H1 (cell line): ENCODE measurements around the gene MRC2. TPM values are rescaled to one million over a fixed set of nuclear protein-coding genes. Genes with fewer than 3 reads are reported as not detected.

ENCODE experiments used
- CTCF ChIA-PET: fragments of 300-600 bp; sonication (Branson Sonifier 250); formaldehyde crosslinking; loops from one replicate; lab custom pipeline; 2021; ENCODE audit not compliant: partially characterized antibody; lab: Charles Lee
- POLR2A ChIA-PET: fragments of 300-600 bp; sonication (Branson Sonifier 250); formaldehyde crosslinking; loops from one replicate; lab custom pipeline; 2021; ENCODE audit warnings: inconsistent platforms; ENCODE audit not compliant: partially characterized antibody; lab: Charles Lee
- DNase-seq, 2 experiments: peaks; one replicate each; pipeline versions ENCODE4 v3.0.0 to v3.0.0-alpha.2; 2010 to 2022; ENCODE audit warnings: low spot score in 2 of 2, low read depth in 1 of 2, mixed read lengths in 1 of 2
- FAIRE-seq: peaks from 2 replicates; lab custom pipeline; 2011; peaks lifted over from hg19 to GRCh38; lab: Jason Lieb, UNC
- H2AFZ ChIP-seq: 2 replicates; pipeline ENCODE4 v1.8.1; 2012; ENCODE audit warnings: low read length, inconsistent platforms
- H2AK5ac ChIP-seq: 2 replicates; pipeline ENCODE4 v1.6.1; 2013; ENCODE audit warnings: low read depth, low read length
- H2BK120ac ChIP-seq: replicated peaks from 2 replicates; pipeline ENCODE3; 2013; ENCODE audit warnings: low read depth, low read length, inconsistent platforms
- H2BK12ac ChIP-seq: 2 replicates; pipeline ENCODE4 v1.6.1; 2013; ENCODE audit warnings: low read depth, low read length
- H2BK15ac ChIP-seq: 2 replicates; pipeline ENCODE4 v1.6.1; 2013; ENCODE audit warnings: low read length
- H2BK20ac ChIP-seq: 2 replicates; pipeline ENCODE4 v1.6.1; 2013; ENCODE audit warnings: low read length
- H2BK5ac ChIP-seq: 2 replicates; pipeline ENCODE4 v1.6.1; 2013; ENCODE audit warnings: low read depth, low read length
- H3K14ac ChIP-seq: 2 replicates; pipeline ENCODE4 v1.6.1; 2013; ENCODE audit warnings: inconsistent platforms; ENCODE audit not compliant: insufficient read length
- H3K18ac ChIP-seq: 2 replicates; pipeline ENCODE4 v1.6.1; 2013; ENCODE audit warnings: low read length; ENCODE audit errors: extremely low read depth
- H3K23ac ChIP-seq: 2 replicates; pipeline ENCODE4 v1.6.1; 2013; ENCODE audit warnings: inconsistent platforms; ENCODE audit not compliant: insufficient read length
- H3K23me2 ChIP-seq: 2 replicates; pipeline ENCODE4 v1.6.1; 2013; ENCODE audit warnings: low read depth, low read length
- H3K27ac ChIP-seq: 2 replicates; pipeline ENCODE4 v1.6.1; 2011; ENCODE audit warnings: low read depth, low read length, inconsistent platforms
- H3K27me3 ChIP-seq, 4 experiments: replicated peaks in 1 of 4; 1 replicate in 1 of 4; 2 replicates in 3 of 4; pipeline versions ENCODE4 v1.6.1 to v1.8.1; 2011 to 2013; ENCODE audit warnings: low read length in 3 of 4, mild to moderate bottlenecking in 3 of 4, inconsistent platforms in 2 of 4, mixed read lengths in 2 of 4, moderate library complexity in 1 of 4; ENCODE audit not compliant: control insufficient read depth in 3 of 4, insufficient read depth in 3 of 4; ENCODE audit errors: extremely low read depth in 1 of 4
- H3K36me3 ChIP-seq, 4 experiments: 2 replicates each; pipeline versions ENCODE4 v1.6.1 to v1.8.1; 2011 to 2013; ENCODE audit warnings: mild to moderate bottlenecking in 4 of 4, low read length in 3 of 4, moderate library complexity in 2 of 4, control low read depth in 1 of 4, inconsistent platforms in 1 of 4; ENCODE audit not compliant: insufficient read depth in 4 of 4, control insufficient read depth in 2 of 4
- H3K4ac ChIP-seq: replicated peaks from 2 replicates; pipeline ENCODE3; 2013; ENCODE audit warnings: low read length, low read depth, mixed read lengths, inconsistent platforms; ENCODE audit not compliant: insufficient read length
- H3K4me1 ChIP-seq, 4 experiments: replicated peaks in 1 of 4; 1 replicate in 1 of 4; 2 replicates in 3 of 4; pipeline versions ENCODE4 v1.6.1 to v1.8.1; 2011 to 2013; ENCODE audit warnings: low read length in 3 of 4, inconsistent platforms in 2 of 4, mixed read lengths in 1 of 4; ENCODE audit not compliant: insufficient read depth in 4 of 4, control insufficient read depth in 3 of 4
- H3K4me2 ChIP-seq, 2 experiments: 2 replicates each; pipeline versions ENCODE4 v1.6.1 to v1.8.1; 2011 to 2013; ENCODE audit warnings: low read depth in 2 of 2, low read length in 2 of 2, control low read depth in 1 of 2, inconsistent platforms in 1 of 2, mild to moderate bottlenecking in 1 of 2; ENCODE audit not compliant: insufficient read depth in 1 of 2
- H3K4me3 ChIP-seq, 4 experiments: fragments of 200-600, 300-600 bp in 1 of 4; sonication (generic), shearing (Covaris generic), sonication (Bioruptor Twin) in 1 of 4; 2 replicates each; pipeline versions ENCODE4 v1.5.1 to v1.8.1; 2011 to 2016; ENCODE audit warnings: low read length in 4 of 4, low read depth in 3 of 4, control low read depth in 2 of 4, inconsistent platforms in 2 of 4, mild to moderate bottlenecking in 2 of 4, mixed read lengths in 1 of 4, moderate library complexity in 1 of 4; ENCODE audit not compliant: insufficient read depth in 2 of 4; ENCODE audit errors: extremely low read depth in 1 of 4
- H3K56ac ChIP-seq: replicated peaks from 2 replicates; pipeline ENCODE3; 2013; ENCODE audit warnings: low read depth, mild to moderate bottlenecking, mixed read lengths, low read length, inconsistent platforms; ENCODE audit not compliant: insufficient read length
- H3K79me1 ChIP-seq: 2 replicates; pipeline ENCODE4 v1.6.1; 2013; ENCODE audit warnings: low read depth, low read length, control low read depth
- H3K79me2 ChIP-seq, 2 experiments: 2 replicates each; pipeline versions ENCODE4 v1.6.1 to v1.8.1; 2012 to 2013; ENCODE audit warnings: low read length in 2 of 2, mild to moderate bottlenecking in 2 of 2, inconsistent platforms in 1 of 2; ENCODE audit not compliant: insufficient read depth in 2 of 2, control insufficient read depth in 1 of 2
- H3K9ac ChIP-seq, 4 experiments: replicated peaks in 1 of 4; 1 replicate in 1 of 4; 2 replicates in 3 of 4; pipeline versions ENCODE4 v1.6.1 to v1.8.1; 2011 to 2013; ENCODE audit warnings: low read depth in 3 of 4, low read length in 3 of 4, control low read depth in 2 of 4, mild to moderate bottlenecking in 2 of 4, moderate library complexity in 2 of 4, inconsistent platforms in 1 of 4; ENCODE audit errors: extremely low read depth in 1 of 4
- H3K9me3 ChIP-seq, 2 experiments: 2 replicates each; pipeline versions ENCODE4 v1.6.1 to v1.8.1; 2012 to 2013; ENCODE audit warnings: mild to moderate bottlenecking in 2 of 2, moderate library complexity in 2 of 2, control low read depth in 1 of 2, inconsistent platforms in 1 of 2, low read depth in 1 of 2, low read length in 1 of 2, mixed read lengths in 1 of 2; ENCODE audit not compliant: insufficient read depth in 2 of 2
- H4K20me1 ChIP-seq, 2 experiments: replicated peaks in 1 of 2; 2 replicates each; pipeline versions ENCODE3 to v1.8.1; 2011 to 2013; ENCODE audit warnings: inconsistent platforms in 2 of 2, low read length in 2 of 2, mild to moderate bottlenecking in 1 of 2; ENCODE audit not compliant: insufficient read depth in 2 of 2, control insufficient read depth in 1 of 2
- H4K5ac ChIP-seq: 2 replicates; pipeline ENCODE4 v1.6.1; 2013; ENCODE audit warnings: low read length, low read depth, mixed read lengths, inconsistent platforms; ENCODE audit not compliant: insufficient read length
- H4K8ac ChIP-seq: 2 replicates; pipeline ENCODE4 v1.8.0; 2013; ENCODE audit warnings: mild to moderate bottlenecking, moderate library complexity, low read length, inconsistent platforms; ENCODE audit not compliant: insufficient read depth; ENCODE audit errors: extremely low read depth
- H4K91ac ChIP-seq: replicated peaks from 2 replicates; pipeline ENCODE3; 2013; ENCODE audit warnings: low read length, mixed read lengths, inconsistent platforms; ENCODE audit not compliant: insufficient read length
- GTF2F1 ChIP-seq: IDR thresholded peaks from 2 replicates; pipeline ENCODE4 v1.6.1; 2012; ENCODE audit warnings: low read depth, low read length, improper control_type of control experiment, borderline replicate concordance
- KDM1A ChIP-seq: fragments of 200-600, 300-600 bp; sonication (generic); IDR thresholded peaks from 2 replicates; pipeline ENCODE4 v1.7.1; 2016; ENCODE audit warnings: mild to moderate bottlenecking, low read length, borderline replicate concordance
- SP2 ChIP-seq: IDR thresholded peaks from 2 replicates; pipeline ENCODE4 v1.6.1; 2012; ENCODE audit warnings: mild to moderate bottlenecking, low read length, inconsistent platforms
- WGBS, 2 experiments: shearing (Covaris generic) in 1 of 2; methylation state at CpG; one replicate each; pipeline versions ENCODE4 v1.1.6 to v1.1.7; 2013 to 2015; ENCODE audit warnings: low lambda C conversion rate in 2 of 2, mixed read lengths in 2 of 2, inconsistent platforms in 1 of 2, low coverage in 1 of 2, missing lambda C conversion rate in 1 of 2; ENCODE audit not compliant: insufficient replicate concordance in 2 of 2, insufficient coverage in 1 of 2, insufficient read length in 1 of 2; ENCODE audit errors: extremely low coverage in 1 of 2, missing lambda C conversion rate in 1 of 2; 5-methylcytosine and 5-hydroxymethylcytosine counted together
- polyA plus RNA-seq, 7 experiments: library from polyadenylated mRNA; depleted of rRNA in 3 of 7; stranded (reverse) in 5 of 7; unstranded in 2 of 7; fragments of >200 nt in 5 of 7; fragments of 200-250 nt in 2 of 7; gene quantifications; 1 replicate in 5 of 7; 2 replicates in 1 of 7; 4 replicates in 1 of 7; pipeline versions ENCODE4 v1.2.1 to v1.2.3, GENCODE V29; 2011 to 2013; ENCODE audit warnings: missing spikeins in 2 of 7, mixed read lengths in 2 of 7
- total RNA-seq: library from RNA; stranded (reverse); fragmentation: NEBNext Ultra II Directional; extraction: Animal tissue kit (Norgen Biotek cat#: 25700); gene quantifications from 2 replicates; pipeline ENCODE4 v1.2.1, GENCODE V29; 2021
- TF ChIP-seq, protein P1 (sequence below): IDR thresholded peaks from 2 replicates; pipeline ENCODE4 v1.6.1; 2011; ENCODE audit warnings: low read length, improper control_type of control experiment

The MRC2 gene
- total and polyA plus RNA-seq, 2 of the 8 experiments (the other 6 are each of a cell fraction or from before 2014, with no cell fraction given) = 7.0 to 24.2 TPM

DNA sequence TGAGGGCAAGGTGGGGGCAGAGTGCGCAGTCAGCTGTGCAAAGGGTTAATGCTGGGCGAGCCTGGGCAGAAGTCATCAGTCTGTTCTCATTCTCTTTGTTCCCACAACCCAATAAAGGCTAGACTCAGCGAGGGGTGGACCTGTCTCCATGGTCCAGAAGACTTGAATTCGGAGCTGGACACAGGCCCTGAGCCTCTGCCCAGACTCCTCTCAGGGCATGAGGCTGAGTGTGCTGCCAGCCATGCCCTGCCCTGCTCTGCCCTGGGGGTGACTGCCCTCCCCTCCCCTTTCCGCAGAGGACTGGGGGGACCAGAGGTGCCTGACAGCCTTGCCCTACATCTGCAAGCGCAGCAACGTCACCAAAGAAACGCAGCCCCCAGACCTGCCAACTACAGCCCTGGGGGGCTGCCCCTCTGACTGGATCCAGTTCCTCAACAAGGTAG, 54.5 kb downstream of the MRC2 start:
- H3K23ac ChIP-seq = no peak overlapping the region
- H3K4me1 ChIP-seq = peaks cover 0 to 4% (median 0%) of the 10 kb centered on the region in 4 experiments; a peak in 2 of 7 replicates
- H3K79me1 ChIP-seq = no peaks in the 10 kb centered on the region
- no peak overlapping the region for H2BK120ac ChIP-seq
- H2BK5ac ChIP-seq = no peak overlapping the region
- WGBS, 2 experiments = 92% methylated on average over 7 of the region's 8 CpGs; no CpG with 5 or more reads in 1 of the 2 experiments
- no peak overlapping the region for H3K27ac ChIP-seq
- peaks cover 0 to 7% (median 3%) of the 10 kb centered on the region in 4 experiments; a peak in 3 of 8 replicates for H3K36me3 ChIP-seq
- FAIRE-seq = no peak
- no peak overlapping the region for H2BK12ac ChIP-seq
- POLR2A ChIA-PET = interaction anchor here (0.7 to 1.4 kb wide), 2 partner anchors 8 to 12 kb away, joined by 3 read pairs; no protein-coding TSS in a partner anchor
- no peak overlapping the region for H3K18ac ChIP-seq
- no peak overlapping the region for H3K4me3 ChIP-seq
- no peaks in the 10 kb centered on the region for H3K27me3 ChIP-seq
- no peak overlapping the region for H4K91ac ChIP-seq
- no peak overlapping the region for H4K5ac ChIP-seq
- H3K4me2 ChIP-seq = no peak overlapping the region
- no peak for DNase-seq
- CTCF ChIA-PET = interaction anchor here (1.1 to 3.7 kb wide), 4 partner anchors 9 to 314 kb away, joined by 4 to 20 read pairs (median 10); no protein-coding TSS in a partner anchor
- H3K9me3 ChIP-seq = peaks cover 0 to 3% of the 10 kb centered on the region in 2 experiments; a peak in 2 of 4 replicates
- H2AFZ ChIP-seq = no peak overlapping the region
- H3K9ac ChIP-seq = no peak overlapping the region
- no peak overlapping the region for H3K56ac ChIP-seq
- H3K14ac ChIP-seq = no peak overlapping the region
- peaks cover 0 to 2% of the 10 kb centered on the region in 2 experiments for H4K20me1 ChIP-seq
- no peak overlapping the region for H2BK20ac ChIP-seq
- H3K4ac ChIP-seq = no peak overlapping the region
- no peaks in the 10 kb centered on the region for H3K79me2 ChIP-seq
- TF ChIP-seq KDM1A (no peak), SP2 (no peak), GTF2F1 (no peak)
- TF ChIP-seq, protein P1, sequence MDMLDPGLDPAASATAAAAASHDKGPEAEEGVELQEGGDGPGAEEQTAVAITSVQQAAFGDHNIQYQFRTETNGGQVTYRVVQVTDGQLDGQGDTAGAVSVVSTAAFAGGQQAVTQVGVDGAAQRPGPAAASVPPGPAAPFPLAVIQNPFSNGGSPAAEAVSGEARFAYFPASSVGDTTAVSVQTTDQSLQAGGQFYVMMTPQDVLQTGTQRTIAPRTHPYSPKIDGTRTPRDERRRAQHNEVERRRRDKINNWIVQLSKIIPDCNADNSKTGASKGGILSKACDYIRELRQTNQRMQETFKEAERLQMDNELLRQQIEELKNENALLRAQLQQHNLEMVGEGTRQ = no peak
- TF ChIP-seq, all 59 proteins: peak for 0
- no peak overlapping the region for H4K8ac ChIP-seq
- H2BK15ac ChIP-seq = no peak overlapping the region
- no peak overlapping the region for H2AK5ac ChIP-seq
- H3K23me2 ChIP-seq = no peaks in the 10 kb centered on the region
